Transverse colon (tissue), 4 donors: ENCODE results near the gene EVPLL. TPM values are rescaled to one million over a fixed set of nuclear protein-coding genes. Genes with fewer than 3 reads are reported as not detected.

ENCODE experiments used
- DNase-seq: peaks from one replicate; pipeline ENCODE4 v3.0.0-alpha.2; 2019
- H3K27ac ChIP-seq, 4 donors: fragments of 200-600 bp; sonication (generic); 2 replicates each; pipeline ENCODE4 v1.5.1; 2016 to 2018; ENCODE audit warnings: inconsistent platforms in 4 of 4
- H3K27me3 ChIP-seq: fragments of 200-600 bp; sonication (generic); 2 replicates; pipeline ENCODE4 v1.5.1; 2017; ENCODE audit warnings: inconsistent platforms
- H3K36me3 ChIP-seq, 4 donors: fragments of 200-600 bp; sonication (generic); 2 replicates each; pipeline ENCODE4 v1.5.1; 2017 to 2019; ENCODE audit warnings: inconsistent platforms in 4 of 4
- H3K4me1 ChIP-seq, 4 donors: fragments of 200-600 bp; sonication (generic); 2 replicates each; pipeline ENCODE4 v1.5.1; 2017 to 2020; ENCODE audit warnings: inconsistent platforms in 4 of 4
- H3K4me3 ChIP-seq, 4 donors: fragments of 200-600 bp; sonication (generic); 1 replicate in 1 of 4; 2 replicates in 3 of 4; pipeline versions ENCODE4 v1.5.1 to v1.6.1; 2017 to 2019; ENCODE audit warnings: inconsistent platforms in 4 of 4
- H3K9me3 ChIP-seq, 2 donors: fragments of 200-600 bp; sonication (generic); 2 replicates each; pipeline ENCODE4 v1.5.1; 2017 to 2019; ENCODE audit warnings: inconsistent platforms in 2 of 2
- EP300 ChIP-seq: sonication (generic); formaldehyde crosslinking; IDR thresholded peaks from one replicate; pipeline ENCODE4 v1.6.1; 2017; ENCODE audit warnings: antibody characterized with exemption, low read depth
- POLR2A ChIP-seq: fragments of 450-650 bp; IDR thresholded peaks from one replicate; pipeline ENCODE4 v1.6.1; 2016; ENCODE audit warnings: antibody characterized with exemption, mild to moderate bottlenecking, moderate library complexity
- POLR2AphosphoS5 ChIP-seq, 3 donors: sonication (generic); formaldehyde crosslinking; IDR thresholded peaks; one replicate each; pipeline ENCODE4 v1.6.1; 2016; ENCODE audit warnings: antibody characterized with exemption in 3 of 3
- WGBS, 2 donors: methylation state at CpG; one replicate each; pipeline ENCODE4 v1.1.5; 2018; ENCODE audit warnings: low coverage in 1 of 2; 5-methylcytosine and 5-hydroxymethylcytosine counted together
- in situ Hi-C, 4 donors: fragments of 200-750 bp; cut with MboI; loops; one replicate each; pipeline versions ENCODE4 v1.15.0 to v1.15.1; 2017; ENCODE audit warnings: low sequenced_read_pairs in 3 of 4, low pct_ligation_motif_present in 1 of 4, low pct_unique_long_range_greater_than_20kb in 1 of 4
- intact Hi-C: fragments of 100-400 bp; cut with DNase I; formaldehyde crosslinking; loops from one replicate; pipeline ENCODE4 v1.15.1; 2023; ENCODE audit warnings: low total_unique reads
- total RNA-seq, 4 donors: library from RNA; depleted of rRNA; stranded (reverse); fragments of >200 nt; gene quantifications; one replicate each; pipeline ENCODE4 v1.1.0, GENCODE V29; 2016
- TF ChIP-seq, protein P1 (sequence below), 5 experiments: fragments of 200-600 bp in 3 of 5; fragments of 450-650 bp in 2 of 5; sonication (generic) in 3 of 5; IDR thresholded peaks; 1 replicate in 2 of 5; 2 replicates in 3 of 5; pipeline ENCODE4 v1.5.1; 2016 to 2017; ENCODE audit warnings: antibody characterized with exemption in 5 of 5, inconsistent platforms in 3 of 5, mild to moderate bottlenecking in 2 of 5, moderate library complexity in 1 of 5

EVPLL gene
- total RNA-seq, 4 donors from 2014 or later: 0.41 to 7.0 (median 1.1) TPM; not detected in 1

DNA sequence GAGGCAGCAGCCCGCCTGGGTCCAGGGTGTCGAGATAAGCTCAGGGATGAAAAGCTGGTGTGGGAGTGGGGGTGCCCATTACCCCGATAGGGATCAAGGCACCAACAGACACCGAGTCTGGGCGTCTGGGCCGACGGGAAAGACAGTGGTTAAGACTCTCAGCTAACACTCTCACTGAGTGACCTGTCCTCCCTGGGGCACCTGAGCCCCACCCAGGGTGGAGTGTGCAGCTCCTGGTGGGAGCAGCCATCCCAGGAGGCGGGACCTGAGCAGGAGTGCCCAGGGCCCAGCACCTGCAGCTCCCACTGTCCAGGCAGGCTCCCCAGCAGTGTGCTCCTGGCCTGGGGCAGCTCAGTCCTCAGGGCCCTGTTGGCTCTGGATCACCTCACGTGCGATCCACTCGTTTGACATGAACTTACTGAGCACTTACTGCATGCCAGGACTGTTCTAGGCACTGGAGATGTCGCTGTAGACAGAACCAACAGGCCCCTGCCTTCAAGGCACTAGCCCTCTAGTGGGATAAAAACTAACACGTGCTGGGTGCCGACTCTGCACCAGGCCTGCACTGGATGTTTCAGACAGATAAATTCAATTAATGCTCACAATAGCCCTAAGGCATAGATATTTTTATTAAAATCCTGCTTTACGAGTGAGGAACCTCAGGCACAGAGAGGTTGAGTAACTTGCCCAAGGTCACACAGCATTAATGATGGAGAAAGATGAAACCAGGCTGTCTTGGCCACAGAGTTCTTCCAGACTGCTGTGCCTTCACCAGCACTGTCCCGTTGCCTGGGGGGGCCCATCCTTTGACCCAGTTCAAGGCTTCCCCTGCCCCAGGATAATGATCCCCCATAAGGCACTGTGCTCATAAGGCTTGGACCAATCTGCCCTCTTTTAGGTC, 1.9 kb downstream of the EVPLL start:
- Histone ChIP-seq H3K4me3 (no peak overlapping the region), H3K36me3 (no peaks in the 10 kb centered on the region), H3K4me1 (peaks cover 0 to 23% (median 17%) of the 10 kb centered on the region in 4 donors), H3K27ac (peak overlapping the region in 1 of 4 donors; percentile 14), H3K9me3 (no peaks in the 10 kb centered on the region), H3K27me3 (peaks cover 29% of the 10 kb centered on the region)
- DNase-seq: peak; percentile 26
- WGBS, 2 donors: 73% methylated on average over 15 of the region's 16 CpGs; no CpG with 5 or more reads in 1 of the 2 donors
- in situ Hi-C loops (no loop called here), intact Hi-C loops (no loop called here)
- TF ChIP-seq POLR2AphosphoS5 (IDR thresholded peaks at IDR 0.05) (no peak), POLR2A (no peak), EP300 (no peak)
- TF ChIP-seq, protein P1, sequence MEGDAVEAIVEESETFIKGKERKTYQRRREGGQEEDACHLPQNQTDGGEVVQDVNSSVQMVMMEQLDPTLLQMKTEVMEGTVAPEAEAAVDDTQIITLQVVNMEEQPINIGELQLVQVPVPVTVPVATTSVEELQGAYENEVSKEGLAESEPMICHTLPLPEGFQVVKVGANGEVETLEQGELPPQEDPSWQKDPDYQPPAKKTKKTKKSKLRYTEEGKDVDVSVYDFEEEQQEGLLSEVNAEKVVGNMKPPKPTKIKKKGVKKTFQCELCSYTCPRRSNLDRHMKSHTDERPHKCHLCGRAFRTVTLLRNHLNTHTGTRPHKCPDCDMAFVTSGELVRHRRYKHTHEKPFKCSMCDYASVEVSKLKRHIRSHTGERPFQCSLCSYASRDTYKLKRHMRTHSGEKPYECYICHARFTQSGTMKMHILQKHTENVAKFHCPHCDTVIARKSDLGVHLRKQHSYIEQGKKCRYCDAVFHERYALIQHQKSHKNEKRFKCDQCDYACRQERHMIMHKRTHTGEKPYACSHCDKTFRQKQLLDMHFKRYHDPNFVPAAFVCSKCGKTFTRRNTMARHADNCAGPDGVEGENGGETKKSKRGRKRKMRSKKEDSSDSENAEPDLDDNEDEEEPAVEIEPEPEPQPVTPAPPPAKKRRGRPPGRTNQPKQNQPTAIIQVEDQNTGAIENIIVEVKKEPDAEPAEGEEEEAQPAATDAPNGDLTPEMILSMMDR (IDR thresholded peaks at IDR 0.05): no peak

DNA sequence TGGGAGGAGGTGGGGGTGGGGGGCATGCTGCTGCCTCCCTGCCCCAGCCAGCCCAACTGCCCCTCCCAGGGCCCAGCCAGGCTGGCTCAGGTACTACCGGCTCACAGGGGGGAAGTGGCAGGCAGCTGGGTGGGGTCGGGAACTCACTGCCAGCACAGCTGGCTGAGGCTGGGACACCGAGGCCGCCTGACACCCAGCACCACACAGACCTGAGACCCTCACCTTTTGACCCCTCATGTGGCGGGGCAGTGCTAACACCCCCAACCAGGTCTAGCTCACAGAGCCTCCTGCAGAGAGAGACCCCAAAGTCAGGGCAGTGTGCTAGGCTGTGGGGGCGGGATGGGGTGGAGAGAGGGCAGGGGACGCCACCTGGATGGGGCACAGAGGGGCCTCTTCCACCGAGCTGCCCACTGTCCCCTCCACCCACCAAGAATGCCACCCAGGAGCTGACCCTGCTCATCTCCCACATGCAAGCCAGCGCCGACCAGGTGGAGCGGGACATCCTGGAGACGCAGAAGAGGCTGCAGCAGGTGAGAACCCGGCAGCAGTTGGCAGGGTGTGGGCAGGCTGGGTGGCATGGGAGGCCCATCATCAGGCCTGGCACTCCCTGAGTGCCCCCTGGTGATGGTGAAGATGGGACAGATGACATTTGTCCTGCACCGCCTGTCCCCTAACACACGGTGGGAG, 3.0 kb downstream of the EVPLL start:
- no peak overlapping the region for H3K27ac ChIP-seq
- DNase-seq: no peak
- no peaks in the 10 kb centered on the region for H3K9me3 ChIP-seq
- 81% methylated on average over 12 of the region's 15 CpGs; no CpG with 5 or more reads in 1 of the 2 donors for WGBS, 2 donors
- in situ Hi-C loops: no loop called here
- no peaks in the 10 kb centered on the region for H3K36me3 ChIP-seq
- intact Hi-C loops: no loop called here
- H3K4me3 ChIP-seq: no peak overlapping the region
- TF ChIP-seq POLR2A (no peak), EP300 (no peak), POLR2AphosphoS5 (IDR thresholded peaks at IDR 0.05) (no peak)
- TF ChIP-seq, protein P1 (IDR thresholded peaks at IDR 0.05): no peak
- H3K4me1 ChIP-seq: peaks cover 0 to 23% (median 17%) of the 10 kb centered on the region in 4 donors
- H3K27me3 ChIP-seq: peaks cover 29% of the 10 kb centered on the region

DNA sequence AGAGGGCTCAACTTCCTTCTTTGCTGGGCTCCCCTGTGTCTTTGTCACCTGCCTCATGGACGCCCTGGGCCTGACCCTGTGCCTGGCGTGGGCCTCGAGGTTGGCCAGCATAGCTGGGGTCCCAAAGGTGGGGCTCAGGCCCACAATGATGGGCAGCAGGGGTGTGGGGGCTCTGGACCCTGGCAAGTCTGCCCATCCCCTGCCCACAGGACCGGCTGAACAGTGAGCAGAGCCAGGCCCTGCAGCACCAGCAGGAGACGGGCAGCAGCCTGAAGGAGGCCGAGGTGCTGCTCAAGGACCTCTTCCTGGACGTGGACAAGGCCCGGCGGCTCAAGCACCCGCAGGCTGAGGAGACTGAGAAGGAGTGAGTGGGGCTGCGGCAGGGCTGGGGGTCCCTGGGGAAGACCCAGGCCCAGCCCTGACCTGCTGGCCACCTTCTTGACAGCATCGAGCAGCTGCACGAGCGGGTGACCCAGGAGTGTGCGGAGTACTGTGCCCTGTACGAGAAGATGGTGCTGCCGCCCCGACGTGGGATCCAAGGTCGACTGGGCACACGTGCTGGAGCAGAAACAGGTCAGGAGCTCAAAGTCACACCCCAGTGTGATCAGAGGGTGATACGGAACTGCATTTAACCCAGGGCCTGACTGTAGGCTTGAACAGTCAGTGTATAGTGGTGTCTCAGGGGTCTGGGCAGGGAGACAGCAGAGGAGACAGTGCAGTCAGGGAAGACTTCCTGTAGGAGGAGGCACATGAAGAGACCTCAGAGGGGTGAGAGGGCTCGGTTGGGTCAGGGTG, 3.8 kb downstream of the EVPLL start:
- H3K4me3 ChIP-seq: no peak overlapping the region
- peaks cover 29% of the 10 kb centered on the region for H3K27me3 ChIP-seq
- no peak overlapping the region for H3K27ac ChIP-seq
- intact Hi-C loops: no loop called here
- no peak for TF ChIP-seq POLR2A
- in situ Hi-C loops: no loop called here
- no peaks in the 10 kb centered on the region for H3K9me3 ChIP-seq
- H3K4me1 ChIP-seq: peaks cover 0 to 23% (median 17%) of the 10 kb centered on the region in 4 donors
- no peaks in the 10 kb centered on the region for H3K36me3 ChIP-seq
- no peak for DNase-seq
- WGBS, 2 donors: 66 to 88% methylated on average over 4 to 23 of the region's 23 CpGs

DNA sequence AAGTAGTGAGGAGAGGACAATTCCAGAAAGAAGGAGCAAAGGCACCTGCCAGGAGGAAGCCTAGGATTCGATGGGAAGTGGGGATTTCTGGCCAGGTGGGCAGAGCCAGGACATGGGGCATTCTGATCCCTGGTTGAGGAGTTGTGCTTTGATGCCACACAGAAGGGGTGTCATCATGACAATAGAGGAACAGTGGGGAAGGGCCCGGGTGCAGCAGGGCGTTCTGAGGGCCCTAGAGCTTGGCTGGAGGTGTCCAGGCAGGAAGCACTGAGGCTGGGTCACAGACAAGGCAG, 4.3 kb downstream of the EVPLL start:
- intact Hi-C loops: no loop called here
- Histone ChIP-seq H3K4me1 (peaks cover 0 to 23% (median 17%) of the 10 kb centered on the region in 4 donors), H3K9me3 (no peaks in the 10 kb centered on the region), H3K27me3 (peaks cover 29% of the 10 kb centered on the region), H3K36me3 (no peaks in the 10 kb centered on the region), H3K27ac (no peak overlapping the region), H3K4me3 (no peak overlapping the region)
- TF ChIP-seq EP300 (no peak), POLR2AphosphoS5 (IDR thresholded peaks at IDR 0.05) (no peak), POLR2A (no peak)
- TF ChIP-seq, protein P1 (IDR thresholded peaks at IDR 0.05): no peak
- 51 to 77% methylated on average over 2 to 3 of the region's 3 CpGs for WGBS, 2 donors
- in situ Hi-C loops: no loop called here
- DNase-seq: no peak
